HepG2 (cell line): ENCODE results near the gene LRRC3C. TPM values are rescaled to one million over a fixed set of nuclear protein-coding genes. Genes with fewer than 3 reads are reported as not detected.

ENCODE experiments used
- AHR ChIP-seq: IDR thresholded peaks from 2 replicates; pipeline ENCODE4 v1.6.1; 2018; ENCODE audit warnings: missing genetic modification reagents, missing compliant biosample characterization
- ARID2 ChIP-seq: sonication (generic); formaldehyde crosslinking; IDR thresholded peaks from 2 replicates; pipeline ENCODE4 v1.8.1; 2022; ENCODE audit warnings: mild to moderate bottlenecking, missing genetic modification reagents, borderline replicate concordance
- HDAC6 ChIP-seq: fragments of 200-600 bp; sonication (generic); IDR thresholded peaks from 2 replicates; pipeline ENCODE4 v1.7.0; 2017; ENCODE audit warnings: mild to moderate bottlenecking, antibody characterized with exemption, low read length, low read depth
- MTA3 ChIP-seq: sonication (generic); formaldehyde crosslinking; IDR thresholded peaks from 2 replicates; pipeline ENCODE4 v1.4.0; 2020; ENCODE audit warnings: missing genetic modification reagents
- PHB2 ChIP-seq: fragments of 450-650 bp; IDR thresholded peaks from 2 replicates; pipeline ENCODE4 v1.6.1; 2018; ENCODE audit not compliant: partially characterized antibody
- POLR2A ChIP-seq, 2 experiments: IDR thresholded peaks; 2 replicates each; pipeline ENCODE4 v1.6.1; 2011; ENCODE audit warnings: low read depth in 2 of 2, low read length in 2 of 2, mild to moderate bottlenecking in 1 of 2, moderate library complexity in 1 of 2; ENCODE audit not compliant: insufficient read depth in 1 of 2
- TBX2 ChIP-seq: sonication (generic); formaldehyde crosslinking; IDR thresholded peaks from 2 replicates; pipeline ENCODE4 v1.5.0; 2020; ENCODE audit warnings: missing genetic modification reagents, mild to moderate bottlenecking, borderline replicate concordance
- TP53 ChIP-seq: sonication (generic); formaldehyde crosslinking; conservative IDR thresholded peaks from 2 replicates; pipeline ENCODE4 v1.4.0; 2020; ENCODE audit warnings: missing genetic modification reagents
- ZFP36 ChIP-seq: fragments of 150-350 bp; IDR thresholded peaks from 2 replicates; pipeline ENCODE4 v1.6.1; 2018; ENCODE audit warnings: borderline replicate concordance, low read length, low read depth; ENCODE audit not compliant: partially characterized antibody
- ZFYVE20 ChIP-seq: sonication (generic); formaldehyde crosslinking; IDR thresholded peaks from 2 replicates; pipeline ENCODE4 v1.8.0; 2023; ENCODE audit warnings: low read depth, mild to moderate bottlenecking, moderate library complexity, missing genetic modification reagents, borderline replicate concordance
- ZNF337 ChIP-seq: sonication (generic); formaldehyde crosslinking; IDR thresholded peaks from 2 replicates; pipeline ENCODE4 v1.5.1; 2020; ENCODE audit warnings: missing genetic modification reagents, low read depth, mild to moderate bottlenecking, borderline replicate concordance
- polyA plus RNA-seq, 8 experiments: library from polyadenylated mRNA; depleted of rRNA in 3 of 8; stranded (reverse) in 7 of 8; unstranded in 1 of 8; fragments of >200 nt; fragmentation: Illumina TruSeq in 4 of 8; extraction: Trizol in 4 of 8; gene quantifications; 2 replicates each; pipeline versions ENCODE4 v1.2.1 to v1.2.3, GENCODE V29; 2011 to 2016; ENCODE audit warnings: low read depth in 4 of 8, missing spikeins in 1 of 8, mixed read lengths in 1 of 8; ENCODE audit not compliant: insufficient read depth in 1 of 8
- total RNA-seq, 5 experiments: library from RNA; depleted of rRNA; stranded (reverse); fragments of >200 nt; fragmentation: Illumina TruSeq; extraction: Trizol; gene quantifications; 2 replicates each; pipeline ENCODE4 v1.2.3, GENCODE V29; 2016; ENCODE audit warnings: low read depth in 1 of 5
- TF ChIP-seq, protein P1 (sequence below): sonication (generic); formaldehyde crosslinking; IDR thresholded peaks from 2 replicates; pipeline ENCODE4 v1.4.0; 2020; ENCODE audit warnings: missing genetic modification reagents, borderline replicate concordance
- TF ChIP-seq, protein P2 (sequence below): sonication (generic); formaldehyde crosslinking; IDR thresholded peaks from 2 replicates; pipeline ENCODE4 v1.4.0; 2020; ENCODE audit warnings: missing genetic modification reagents, borderline replicate concordance
- TF ChIP-seq, protein P3 (sequence below): sonication (generic); formaldehyde crosslinking; IDR thresholded peaks from 2 replicates; pipeline ENCODE4 v1.4.0; 2020; ENCODE audit warnings: mild to moderate bottlenecking, low read depth, missing genetic modification reagents
- TF ChIP-seq, protein P4 (sequence below): sonication (generic); formaldehyde crosslinking; IDR thresholded peaks from 2 replicates; pipeline ENCODE4 v1.4.0; 2020; ENCODE audit warnings: mild to moderate bottlenecking, missing genetic modification reagents
- TF ChIP-seq, protein P5 (sequence below): IDR thresholded peaks from 2 replicates; pipeline ENCODE4 v1.6.1; 2016
- TF ChIP-seq, protein P6 (sequence below): sonication (generic); formaldehyde crosslinking; IDR thresholded peaks from 2 replicates; pipeline ENCODE4 v1.8.0; 2022; ENCODE audit warnings: mild to moderate bottlenecking, missing genetic modification reagents, borderline replicate concordance

LRRC3C gene
- total and polyA plus RNA-seq, 2 of the 13 experiments (the other 11 are each of a cell fraction or from before 2014, with no cell fraction given) = 0.17 TPM; not detected in 1

DNA sequence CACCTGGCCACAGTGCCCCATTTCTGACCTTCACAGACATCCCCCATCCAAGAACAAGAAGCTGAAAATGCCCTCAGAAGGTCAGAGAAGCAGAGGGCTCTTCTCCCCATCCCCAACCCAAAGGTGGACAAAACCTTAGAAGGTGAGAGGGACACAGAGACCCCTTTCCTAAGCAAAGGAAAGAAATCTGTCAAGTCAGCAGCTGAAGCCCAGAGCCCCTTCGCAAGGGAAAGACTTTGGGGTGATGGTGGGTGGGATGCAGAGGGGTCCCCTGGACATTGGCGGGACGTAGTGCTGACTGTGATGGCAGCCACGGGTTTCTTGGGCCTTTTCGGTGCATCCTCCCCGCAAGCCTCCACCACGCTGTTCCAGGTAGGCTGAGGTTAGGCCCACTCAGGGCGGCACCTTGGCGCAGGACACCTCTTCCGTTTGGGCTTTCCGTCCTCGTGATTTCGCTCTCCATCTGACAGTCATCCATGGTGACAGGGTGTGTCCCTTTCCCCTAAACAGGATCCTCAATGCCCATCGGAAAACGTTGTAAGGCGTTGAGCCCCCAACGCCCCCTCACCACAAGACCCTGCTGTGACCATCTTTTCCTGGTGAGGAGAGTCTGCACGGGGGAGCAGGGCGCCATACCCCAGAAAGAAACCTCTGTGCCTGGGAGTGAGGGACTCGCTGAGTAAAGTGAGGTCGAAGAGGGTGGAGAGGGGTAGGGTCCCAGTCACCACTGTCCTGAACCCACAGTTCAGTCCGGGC, 24.6 kb downstream of the LRRC3C start (continued):
- TF ChIP-seq, protein P1, sequence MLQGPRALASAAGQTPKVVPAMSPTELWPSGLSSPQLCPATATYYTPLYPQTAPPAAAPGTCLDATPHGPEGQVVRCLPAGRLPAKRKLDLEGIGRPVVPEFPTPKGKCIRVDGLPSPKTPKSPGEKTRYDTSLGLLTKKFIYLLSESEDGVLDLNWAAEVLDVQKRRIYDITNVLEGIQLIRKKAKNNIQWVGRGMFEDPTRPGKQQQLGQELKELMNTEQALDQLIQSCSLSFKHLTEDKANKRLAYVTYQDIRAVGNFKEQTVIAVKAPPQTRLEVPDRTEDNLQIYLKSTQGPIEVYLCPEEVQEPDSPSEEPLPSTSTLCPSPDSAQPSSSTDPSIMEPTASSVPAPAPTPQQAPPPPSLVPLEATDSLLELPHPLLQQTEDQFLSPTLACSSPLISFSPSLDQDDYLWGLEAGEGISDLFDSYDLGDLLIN (CRISPR knock-in tag) = no peak
- TF ChIP-seq, protein P2, sequence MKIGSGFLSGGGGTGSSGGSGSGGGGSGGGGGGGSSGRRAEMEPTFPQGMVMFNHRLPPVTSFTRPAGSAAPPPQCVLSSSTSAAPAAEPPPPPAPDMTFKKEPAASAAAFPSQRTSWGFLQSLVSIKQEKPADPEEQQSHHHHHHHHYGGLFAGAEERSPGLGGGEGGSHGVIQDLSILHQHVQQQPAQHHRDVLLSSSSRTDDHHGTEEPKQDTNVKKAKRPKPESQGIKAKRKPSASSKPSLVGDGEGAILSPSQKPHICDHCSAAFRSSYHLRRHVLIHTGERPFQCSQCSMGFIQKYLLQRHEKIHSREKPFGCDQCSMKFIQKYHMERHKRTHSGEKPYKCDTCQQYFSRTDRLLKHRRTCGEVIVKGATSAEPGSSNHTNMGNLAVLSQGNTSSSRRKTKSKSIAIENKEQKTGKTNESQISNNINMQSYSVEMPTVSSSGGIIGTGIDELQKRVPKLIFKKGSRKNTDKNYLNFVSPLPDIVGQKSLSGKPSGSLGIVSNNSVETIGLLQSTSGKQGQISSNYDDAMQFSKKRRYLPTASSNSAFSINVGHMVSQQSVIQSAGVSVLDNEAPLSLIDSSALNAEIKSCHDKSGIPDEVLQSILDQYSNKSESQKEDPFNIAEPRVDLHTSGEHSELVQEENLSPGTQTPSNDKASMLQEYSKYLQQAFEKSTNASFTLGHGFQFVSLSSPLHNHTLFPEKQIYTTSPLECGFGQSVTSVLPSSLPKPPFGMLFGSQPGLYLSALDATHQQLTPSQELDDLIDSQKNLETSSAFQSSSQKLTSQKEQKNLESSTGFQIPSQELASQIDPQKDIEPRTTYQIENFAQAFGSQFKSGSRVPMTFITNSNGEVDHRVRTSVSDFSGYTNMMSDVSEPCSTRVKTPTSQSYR (CRISPR knock-in tag) = no peak
- TF ChIP-seq POLR2A (IDR thresholded peaks at IDR 0.05; ENCODE audit: insufficient read depth in 1 of 2, low read depth in 2 of 2, low read length in 2 of 2) (no peak), PHB2 (no peak), HDAC6 (no peak), ZFYVE20 (no peak), TBX2 (CRISPR knock-in tag) (0 out of 2 replicates have a peak, but pooled peaks have one; percentile 20), TP53 (CRISPR knock-in tag) (no peak), AHR (0 out of 2 replicates have a peak, but pooled peaks have one; percentile 11), MTA3 (no peak), ZNF337 (CRISPR knock-in tag) (no peak), ARID2 (CRISPR knock-in tag) (no peak), ZFP36 (no peak)
- TF ChIP-seq, protein P3, sequence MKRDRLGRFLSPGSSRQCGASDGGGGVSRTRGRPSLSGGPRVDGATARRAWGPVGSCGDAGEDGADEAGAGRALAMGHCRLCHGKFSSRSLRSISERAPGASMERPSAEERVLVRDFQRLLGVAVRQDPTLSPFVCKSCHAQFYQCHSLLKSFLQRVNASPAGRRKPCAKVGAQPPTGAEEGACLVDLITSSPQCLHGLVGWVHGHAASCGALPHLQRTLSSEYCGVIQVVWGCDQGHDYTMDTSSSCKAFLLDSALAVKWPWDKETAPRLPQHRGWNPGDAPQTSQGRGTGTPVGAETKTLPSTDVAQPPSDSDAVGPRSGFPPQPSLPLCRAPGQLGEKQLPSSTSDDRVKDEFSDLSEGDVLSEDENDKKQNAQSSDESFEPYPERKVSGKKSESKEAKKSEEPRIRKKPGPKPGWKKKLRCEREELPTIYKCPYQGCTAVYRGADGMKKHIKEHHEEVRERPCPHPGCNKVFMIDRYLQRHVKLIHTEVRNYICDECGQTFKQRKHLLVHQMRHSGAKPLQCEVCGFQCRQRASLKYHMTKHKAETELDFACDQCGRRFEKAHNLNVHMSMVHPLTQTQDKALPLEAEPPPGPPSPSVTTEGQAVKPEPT (CRISPR knock-in tag) = no peak
- TF ChIP-seq, protein P4, sequence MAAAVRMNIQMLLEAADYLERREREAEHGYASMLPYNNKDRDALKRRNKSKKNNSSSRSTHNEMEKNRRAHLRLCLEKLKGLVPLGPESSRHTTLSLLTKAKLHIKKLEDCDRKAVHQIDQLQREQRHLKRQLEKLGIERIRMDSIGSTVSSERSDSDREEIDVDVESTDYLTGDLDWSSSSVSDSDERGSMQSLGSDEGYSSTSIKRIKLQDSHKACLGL (CRISPR knock-in tag) = 0 out of 2 replicates have a peak, but pooled peaks have one; percentile 4
- TF ChIP-seq, protein P5, sequence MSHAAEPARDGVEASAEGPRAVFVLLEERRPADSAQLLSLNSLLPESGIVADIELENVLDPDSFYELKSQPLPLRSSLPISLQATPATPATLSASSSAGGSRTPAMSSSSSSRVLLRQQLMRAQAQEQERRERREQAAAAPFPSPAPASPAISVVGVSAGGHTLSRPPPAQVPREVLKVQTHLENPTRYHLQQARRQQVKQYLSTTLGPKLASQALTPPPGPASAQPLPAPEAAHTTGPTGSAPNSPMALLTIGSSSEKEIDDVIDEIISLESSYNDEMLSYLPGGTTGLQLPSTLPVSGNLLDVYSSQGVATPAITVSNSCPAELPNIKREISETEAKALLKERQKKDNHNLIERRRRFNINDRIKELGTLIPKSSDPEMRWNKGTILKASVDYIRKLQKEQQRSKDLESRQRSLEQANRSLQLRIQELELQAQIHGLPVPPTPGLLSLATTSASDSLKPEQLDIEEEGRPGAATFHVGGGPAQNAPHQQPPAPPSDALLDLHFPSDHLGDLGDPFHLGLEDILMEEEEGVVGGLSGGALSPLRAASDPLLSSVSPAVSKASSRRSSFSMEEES (CRISPR knock-in tag) = no peak
- TF ChIP-seq, protein P6, sequence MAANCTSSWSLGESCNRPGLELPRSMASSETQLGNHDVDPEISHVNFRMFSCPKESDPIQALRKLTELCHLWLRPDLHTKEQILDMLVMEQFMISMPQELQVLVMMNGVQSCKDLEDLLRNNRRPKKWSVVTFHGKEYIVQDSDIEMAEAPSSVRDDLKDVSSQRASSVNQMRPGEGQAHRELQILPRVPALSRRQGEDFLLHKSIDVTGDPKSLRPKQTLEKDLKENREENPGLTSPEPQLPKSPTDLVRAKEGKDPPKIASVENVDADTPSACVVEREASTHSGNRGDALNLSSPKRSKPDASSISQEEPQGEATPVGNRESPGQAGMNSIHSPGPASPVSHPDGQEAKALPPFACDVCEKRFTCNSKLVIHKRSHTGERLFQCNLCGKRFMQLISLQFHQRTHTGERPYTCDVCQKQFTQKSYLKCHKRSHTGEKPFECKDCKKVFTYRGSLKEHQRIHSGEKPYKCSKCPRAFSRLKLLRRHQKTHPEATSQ = no peak
